Hepatocyte (in vitro differentiated cells): ENCODE data around the gene MAPK4. TPM values are rescaled to one million over a fixed set of nuclear protein-coding genes. Genes with fewer than 3 reads are reported as not detected.

Experiments used
- DNase-seq: peaks from one replicate; pipeline ENCODE4 v3.0.0-alpha.2; 2016; ENCODE audit warnings: low spot score
- H2AFZ ChIP-seq: fragments of 200-600 bp; sonication (generic); 2 replicates; pipeline ENCODE4 v1.6.0; 2016; ENCODE audit warnings: antibody characterized with exemption, mild to moderate bottlenecking
- H3K27ac ChIP-seq: fragments of 200-600 bp; sonication (generic); 2 replicates; pipeline ENCODE4 v1.5.1; 2016; ENCODE audit warnings: mild to moderate bottlenecking
- H3K27me3 ChIP-seq: fragments of 200-600 bp; sonication (generic); 2 replicates; pipeline ENCODE4 v1.6.1; 2016
- H3K36me3 ChIP-seq: fragments of 200-600 bp; sonication (generic); replicated peaks from 2 replicates; pipeline ENCODE4 v1.5.1; 2016; ENCODE audit warnings: low read depth; ENCODE audit not compliant: insufficient read depth
- H3K4me1 ChIP-seq: fragments of 200-600 bp; sonication (generic); 2 replicates; pipeline ENCODE4 v1.5.1; 2016; ENCODE audit warnings: mild to moderate bottlenecking, moderate library complexity; ENCODE audit not compliant: insufficient read depth
- H3K4me2 ChIP-seq: fragments of 200-600 bp; sonication (generic); 2 replicates; pipeline ENCODE4 v1.6.0; 2016
- H3K4me3 ChIP-seq: fragments of 200-600 bp; sonication (generic); 2 replicates; pipeline ENCODE4 v1.5.1; 2016; ENCODE audit warnings: mild to moderate bottlenecking
- H3K79me2 ChIP-seq: fragments of 200-600 bp; sonication (generic); 2 replicates; pipeline ENCODE4 v1.6.0; 2017; ENCODE audit warnings: mild to moderate bottlenecking
- H3K9me2 ChIP-seq: fragments of 200-600 bp; sonication (generic); replicated peaks from 2 replicates; pipeline ENCODE4 v1.6.0; 2017; ENCODE audit warnings: mild to moderate bottlenecking; ENCODE audit not compliant: insufficient read depth
- H3K9me3 ChIP-seq: fragments of 200-600 bp; sonication (generic); 2 replicates; pipeline ENCODE4 v1.5.1; 2016; ENCODE audit warnings: low read depth, mild to moderate bottlenecking
- H4K20me1 ChIP-seq: fragments of 200-600 bp; sonication (generic); 2 replicates; pipeline ENCODE4 v1.6.0; 2016; ENCODE audit warnings: mild to moderate bottlenecking; ENCODE audit not compliant: insufficient read depth, poor library complexity, severe bottlenecking
- EZH2 ChIP-seq: fragments of 200-600 bp; sonication (generic); IDR thresholded peaks from 2 replicates; pipeline ENCODE4 v1.6.1; 2016; ENCODE audit warnings: antibody characterized with exemption, mild to moderate bottlenecking, borderline replicate concordance
- EZH2phosphoT487 ChIP-seq: fragments of 200-600 bp; sonication (generic); IDR thresholded peaks from one replicate; pipeline ENCODE4 v1.6.1; 2018; ENCODE audit warnings: antibody characterized with exemption, mild to moderate bottlenecking, low read depth, moderate library complexity; ENCODE audit not compliant: unreplicated experiment, severe bottlenecking
- WGBS: methylation state at CpG from one replicate; pipeline ENCODE4 v1.1.6; 2016; ENCODE audit warnings: low lambda C conversion rate; ENCODE audit errors: missing lambda C conversion rate; 5-methylcytosine and 5-hydroxymethylcytosine counted together
- polyA plus RNA-seq: library from polyadenylated mRNA; unstranded; fragments of >200 nt; fragmentation: Nextera tagmentation; extraction: Ambion mirVana; gene quantifications from 2 replicates; pipeline ENCODE4 v1.2.1, GENCODE V29; 2016
- total RNA-seq: library from RNA; depleted of rRNA; stranded (reverse); fragments of >200 nt; gene quantifications from 2 replicates; pipeline ENCODE4 v1.2.3, GENCODE V29; 2014
- TF ChIP-seq, protein P1 (sequence below): fragments of 200-600 bp; sonication (generic); IDR thresholded peaks from 2 replicates; pipeline ENCODE4 v1.5.1; 2016; ENCODE audit warnings: antibody characterized with exemption, mild to moderate bottlenecking; ENCODE audit not compliant: poor library complexity

The MAPK4 gene
- total and polyA plus RNA-seq, 2 experiments from 2014 or later, result 2.0 to 2.4 TPM

DNA sequence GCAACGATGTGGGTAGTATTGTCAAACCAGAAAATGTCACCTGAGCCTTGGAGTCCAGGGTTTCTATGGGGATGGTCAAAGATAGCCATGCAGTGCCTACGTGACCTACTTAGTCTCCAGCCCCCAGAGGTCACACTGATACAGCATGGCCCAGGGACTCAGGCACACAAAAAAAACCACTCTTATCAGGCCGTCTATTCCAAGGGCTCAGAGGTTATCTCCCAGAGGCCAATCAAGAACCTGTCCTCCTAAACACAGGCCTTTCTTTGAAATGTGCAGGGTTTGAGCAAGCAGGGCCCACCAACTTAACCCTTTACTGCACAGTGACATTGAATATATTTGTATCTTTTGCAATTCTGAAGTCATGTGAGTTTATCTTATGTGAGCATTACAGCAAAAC, 177.2 kb downstream of the MAPK4 start:
- H3K4me2 ChIP-seq, result no peak overlapping the region
- H3K36me3 ChIP-seq, result no peaks in the 10 kb centered on the region
- no peaks in the 10 kb centered on the region for H3K9me3 ChIP-seq
- WGBS, result 19% methylated on average over 3 of the region's 3 CpGs
- no peak overlapping the region for H2AFZ ChIP-seq
- DNase-seq, result no peak
- H3K4me1 ChIP-seq, result peaks cover 3% of the 10 kb centered on the region
- H3K9me2 ChIP-seq, result no peaks in the 10 kb centered on the region
- no peaks in the 10 kb centered on the region for H3K79me2 ChIP-seq
- H3K4me3 ChIP-seq, result no peak overlapping the region
- no peaks in the 10 kb centered on the region for H3K27me3 ChIP-seq
- no peaks in the 10 kb centered on the region for H4K20me1 ChIP-seq
- H3K27ac ChIP-seq, result no peak overlapping the region
- TF ChIP-seq, protein P1, sequence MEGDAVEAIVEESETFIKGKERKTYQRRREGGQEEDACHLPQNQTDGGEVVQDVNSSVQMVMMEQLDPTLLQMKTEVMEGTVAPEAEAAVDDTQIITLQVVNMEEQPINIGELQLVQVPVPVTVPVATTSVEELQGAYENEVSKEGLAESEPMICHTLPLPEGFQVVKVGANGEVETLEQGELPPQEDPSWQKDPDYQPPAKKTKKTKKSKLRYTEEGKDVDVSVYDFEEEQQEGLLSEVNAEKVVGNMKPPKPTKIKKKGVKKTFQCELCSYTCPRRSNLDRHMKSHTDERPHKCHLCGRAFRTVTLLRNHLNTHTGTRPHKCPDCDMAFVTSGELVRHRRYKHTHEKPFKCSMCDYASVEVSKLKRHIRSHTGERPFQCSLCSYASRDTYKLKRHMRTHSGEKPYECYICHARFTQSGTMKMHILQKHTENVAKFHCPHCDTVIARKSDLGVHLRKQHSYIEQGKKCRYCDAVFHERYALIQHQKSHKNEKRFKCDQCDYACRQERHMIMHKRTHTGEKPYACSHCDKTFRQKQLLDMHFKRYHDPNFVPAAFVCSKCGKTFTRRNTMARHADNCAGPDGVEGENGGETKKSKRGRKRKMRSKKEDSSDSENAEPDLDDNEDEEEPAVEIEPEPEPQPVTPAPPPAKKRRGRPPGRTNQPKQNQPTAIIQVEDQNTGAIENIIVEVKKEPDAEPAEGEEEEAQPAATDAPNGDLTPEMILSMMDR, result no peak
- TF ChIP-seq EZH2phosphoT487 (no peak), EZH2 (no peak)

DNA sequence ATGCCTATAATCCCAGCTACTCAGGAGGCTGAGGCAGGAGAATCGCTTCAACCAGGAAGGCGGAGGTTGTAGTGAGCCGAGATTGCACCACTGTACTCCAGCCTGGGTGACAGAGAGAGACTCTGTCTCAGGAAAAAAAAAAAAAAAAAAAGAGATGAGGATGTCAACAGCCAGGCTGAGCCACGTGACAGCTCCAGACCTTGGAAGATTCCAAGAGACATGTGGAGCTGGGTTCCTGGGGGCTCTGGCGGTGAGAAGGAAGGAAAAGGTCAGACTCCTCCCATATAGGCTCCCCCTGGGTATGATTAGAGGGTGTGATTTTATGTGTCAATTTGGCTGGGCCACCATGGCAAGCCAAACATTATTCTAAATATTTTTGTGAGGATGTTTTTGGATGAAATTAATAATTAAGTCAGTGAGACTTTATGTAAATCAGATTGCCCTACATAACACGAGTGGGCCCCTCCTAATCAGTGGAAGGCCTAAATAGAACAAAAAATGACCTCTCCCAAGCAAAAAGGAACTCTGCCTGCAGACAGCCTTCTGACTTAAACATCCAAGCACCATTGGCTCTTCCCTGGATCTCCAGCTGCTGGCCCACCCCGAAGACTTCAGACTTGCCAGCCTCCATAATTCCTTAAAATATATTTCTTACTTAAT, 178.3 kb downstream of the MAPK4 start:
- Histone ChIP-seq H3K27me3 (no peaks in the 10 kb centered on the region), H3K4me2 (no peak overlapping the region), H3K9me2 (no peaks in the 10 kb centered on the region), H3K36me3 (no peaks in the 10 kb centered on the region), H3K4me1 (peaks cover 3% of the 10 kb centered on the region), H3K79me2 (no peaks in the 10 kb centered on the region), H3K27ac (no peak overlapping the region), H3K4me3 (no peak overlapping the region), H2AFZ (no peak overlapping the region), H4K20me1 (no peaks in the 10 kb centered on the region), H3K9me3 (no peaks in the 10 kb centered on the region)
- 53% methylated on average over 7 of the region's 7 CpGs for WGBS
- no peak for DNase-seq
- no peak for TF ChIP-seq EZH2phosphoT487
- TF ChIP-seq, protein P1, result no peak
- no peak for TF ChIP-seq EZH2

DNA sequence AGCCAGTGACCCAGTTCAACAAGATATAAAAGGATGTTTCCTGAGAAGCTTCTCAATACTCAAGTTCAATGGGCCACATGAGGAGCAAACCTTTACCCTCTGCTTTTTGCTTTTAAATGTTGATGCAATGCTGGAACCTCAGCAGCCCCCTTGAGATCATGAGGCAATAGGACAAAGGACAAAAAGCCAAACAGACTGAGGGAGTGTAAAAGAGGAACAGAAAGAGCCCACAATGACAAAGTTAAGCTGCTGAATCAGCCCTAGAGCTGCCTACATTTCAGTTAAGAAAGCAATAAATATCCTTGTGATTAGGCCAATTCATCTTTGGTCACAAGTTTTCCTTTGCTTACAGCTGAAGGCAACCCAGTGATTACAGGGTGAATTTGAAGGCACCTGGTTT, 183.1 kb downstream of the MAPK4 start:
- no peaks in the 10 kb centered on the region for H3K9me2 ChIP-seq
- no peaks in the 10 kb centered on the region for H3K36me3 ChIP-seq
- H3K9me3 ChIP-seq, result no peaks in the 10 kb centered on the region
- TF ChIP-seq EZH2, result no peak
- no peak for TF ChIP-seq EZH2phosphoT487
- TF ChIP-seq, protein P1, result no peak
- H3K4me3 ChIP-seq, result no peak overlapping the region
- no peaks in the 10 kb centered on the region for H3K79me2 ChIP-seq
- H3K4me2 ChIP-seq, result no peak overlapping the region
- H3K4me1 ChIP-seq, result peaks cover 2% of the 10 kb centered on the region
- no peak overlapping the region for H3K27ac ChIP-seq
- H2AFZ ChIP-seq, result no peak overlapping the region
- DNase-seq, result no peak
- no peaks in the 10 kb centered on the region for H3K27me3 ChIP-seq
- no peaks in the 10 kb centered on the region for H4K20me1 ChIP-seq

DNA sequence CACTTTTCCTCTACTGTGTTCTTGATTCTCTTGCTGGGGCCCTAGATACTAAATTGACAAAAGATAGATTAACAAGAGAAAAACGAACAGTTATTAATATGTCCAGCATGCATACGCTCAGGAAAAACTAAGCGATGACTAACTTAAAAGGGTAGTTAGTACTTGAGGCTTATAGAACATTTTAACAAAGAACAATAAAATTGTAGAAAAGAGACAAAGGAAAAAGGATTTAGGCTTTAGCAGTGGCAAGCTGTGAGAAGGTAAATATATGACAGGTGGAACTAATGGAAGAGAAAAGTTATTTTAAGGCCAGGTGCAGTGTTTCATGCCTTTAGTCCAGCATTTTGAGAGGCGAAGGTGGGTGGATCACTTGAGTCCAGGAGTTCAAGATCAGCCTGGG, 184.4 kb downstream of the MAPK4 start:
- 97% methylated on average over 4 of the region's 4 CpGs for WGBS
- H3K9me2 ChIP-seq, result no peaks in the 10 kb centered on the region
- peaks cover 7% of the 10 kb centered on the region for H3K4me1 ChIP-seq
- no peak for DNase-seq
- H3K4me3 ChIP-seq, result no peak overlapping the region
- no peak overlapping the region for H2AFZ ChIP-seq
- TF ChIP-seq EZH2, result no peak
- no peak for TF ChIP-seq EZH2phosphoT487
- TF ChIP-seq, protein P1, result no peak
- no peaks in the 10 kb centered on the region for H3K9me3 ChIP-seq
- H3K27ac ChIP-seq, result no peak overlapping the region
- H3K4me2 ChIP-seq, result no peak overlapping the region
- H3K79me2 ChIP-seq, result no peaks in the 10 kb centered on the region
- H4K20me1 ChIP-seq, result no peaks in the 10 kb centered on the region
- no peaks in the 10 kb centered on the region for H3K27me3 ChIP-seq
- no peaks in the 10 kb centered on the region for H3K36me3 ChIP-seq
